Muscle of arm (tissue), 14 donors: Measurements from ENCODE around the gene LETMD1. TPM values are rescaled to one million over a fixed set of nuclear protein-coding genes. Genes with fewer than 3 reads are reported as not detected.
"Not testable (repeated sequence)": the region's sequence is repeated elsewhere in the genome, so short reads cannot be mapped to it uniquely, and the experiment has no call there.

ENCODE experiments used
- DNase-seq: peaks from one replicate; pipeline ENCODE4 v3.0.0-alpha.2; 2013
- long read RNA-seq, 11 donors: transcript quantifications; one replicate each; lab custom pipeline, GENCODE V29; 2026
- polyA plus RNA-seq, 12 donors: library from polyadenylated mRNA; unstranded; fragments of 120-200 nt; gene quantifications; one replicate each; pipeline ENCODE4 v1.2.1, GENCODE V29; 2013; ENCODE audit not compliant: insufficient read length in 12 of 12

LETMD1 gene
- polyA plus RNA-seq, result 10 to 100 TPM in 11 of 12 donors, not detected in 1; 39.7 to 89.0 (median 52.8) TPM
- long read RNA-seq, donor 1, transcript LETMD1-238 (1 exons, 2,948 nt), result major isoform, 60 of 84 reads
- long read RNA-seq, donor 1, partial matches to known transcripts, result 10 of 84 reads
- long read RNA-seq, donor 1, other reads (novel, unspliced or antisense), result 0 of 84 reads
- long read RNA-seq, donor 2, transcript LETMD1-238 (1 exons, 2,948 nt), result major isoform, 7 of 14 reads
- long read RNA-seq, donor 2, partial matches to known transcripts, result 0 of 14 reads
- long read RNA-seq, donor 2, other reads (novel, unspliced or antisense), result 0 of 14 reads
- long read RNA-seq, donor 3, transcript LETMD1-238 (1 exons, 2,948 nt), result major isoform, 6 of 42 reads
- long read RNA-seq, donor 3, partial matches to known transcripts, result 30 of 42 reads
- long read RNA-seq, donor 3, other reads (novel, unspliced or antisense), result 0 of 42 reads
- long read RNA-seq, donor 4, transcript LETMD1-238 (1 exons, 2,948 nt), result major isoform, 14 of 23 reads
- long read RNA-seq, donor 4, transcript LETMD1-221 (5 exons, 1,480 nt), result minor isoform, 5 of 23 reads
- long read RNA-seq, donor 4, partial matches to known transcripts, result 0 of 23 reads
- long read RNA-seq, donor 4, other reads (novel, unspliced or antisense), result 0 of 23 reads
- long read RNA-seq, donor 5, result 0 reads
- long read RNA-seq, donor 6, transcript LETMD1-238 (1 exons, 2,948 nt), result major isoform, 13 of 17 reads
- long read RNA-seq, donor 6, partial matches to known transcripts, result 0 of 17 reads
- long read RNA-seq, donor 6, other reads (novel, unspliced or antisense), result 0 of 17 reads
- long read RNA-seq, donor 7, transcript LETMD1-238 (1 exons, 2,948 nt), result major isoform, 7 of 9 reads
- long read RNA-seq, donor 7, partial matches to known transcripts, result 0 of 9 reads
- long read RNA-seq, donor 7, other reads (novel, unspliced or antisense), result 0 of 9 reads
- long read RNA-seq, donor 8, transcript LETMD1-238 (1 exons, 2,948 nt), result major isoform, 24 of 32 reads
- long read RNA-seq, donor 8, partial matches to known transcripts, result 0 of 32 reads
- long read RNA-seq, donor 8, other reads (novel, unspliced or antisense), result 0 of 32 reads
- long read RNA-seq, donor 9, transcript LETMD1-221 (5 exons, 1,480 nt), result minor isoform, 5 of 16 reads
- long read RNA-seq, donor 9, transcript LETMD1-238 (1 exons, 2,948 nt), result major isoform, 7 of 16 reads
- long read RNA-seq, donor 9, partial matches to known transcripts, result 0 of 16 reads
- long read RNA-seq, donor 9, other reads (novel, unspliced or antisense), result 0 of 16 reads
- long read RNA-seq, donor 10, partial matches to known transcripts, result 0 of 12 reads
- long read RNA-seq, donor 10, other reads (novel, unspliced or antisense), result 0 of 12 reads
- long read RNA-seq, donor 11, transcript LETMD1-238 (1 exons, 2,948 nt), result major isoform, 19 of 44 reads
- long read RNA-seq, donor 11, partial matches to known transcripts, result 5 of 44 reads
- long read RNA-seq, donor 11, other reads (novel, unspliced or antisense), result 5 of 44 reads

- DNase-seq, result peak; percentile 98
Observed at GRCh38 chr12:51047655-51048540, at the start of gene LETMD1. LETMD1 (plus strand) TSS chr12:51048327; CDS start chr12:51048357, 30 bp downstream.

- DNase-seq, result no peak
Observed at GRCh38 chr12:50999093-50999492, 49.0 kb upstream of the LETMD1 start.

GRCh38 chr12:51000245-51000644 is 47.9 kb upstream of the LETMD1 start:
- DNase-seq, result no peak

GRCh38 chr12:51001799-51002198 is 46.3 kb upstream of the LETMD1 start:
- no peak for DNase-seq

GRCh38 chr12:51004504-51004903 is 43.6 kb upstream of the LETMD1 start:
- no peak for DNase-seq

GRCh38 chr12:51005030-51005429 is 43.1 kb upstream of the LETMD1 start:
- DNase-seq, result no peak

- no peak for DNase-seq
Observed at GRCh38 chr12:51005671-51006070, 42.5 kb upstream of the LETMD1 start.

- DNase-seq, result no peak
Observed at GRCh38 chr12:51008329-51009055, 39.6 kb upstream of the LETMD1 start.

- DNase-seq, result no peak
Observed at GRCh38 chr12:51009056-51009440, 39.1 kb upstream of the LETMD1 start.

GRCh38 chr12:51011955-51012354 is 36.2 kb upstream of the LETMD1 start:
- DNase-seq, result no peak

- DNase-seq, result no peak
Observed at GRCh38 chr12:51012570-51013236, 35.4 kb upstream of the LETMD1 start.

GRCh38 chr12:51013441-51013840 is 34.7 kb upstream of the LETMD1 start:
- no peak for DNase-seq

- not testable (repeated sequence) for DNase-seq
Observed at GRCh38 chr12:51014467-51014866, 33.7 kb upstream of the LETMD1 start.

GRCh38 chr12:51017452-51017851 is 30.7 kb upstream of the LETMD1 start:
- no peak for DNase-seq

- no peak for DNase-seq
Observed at GRCh38 chr12:51018956-51019355, 29.2 kb upstream of the LETMD1 start.

- DNase-seq, result no peak
Observed at GRCh38 chr12:51019927-51020326, 28.2 kb upstream of the LETMD1 start.

- no peak for DNase-seq
Observed at GRCh38 chr12:51020448-51021182, 27.5 kb upstream of the LETMD1 start.

- no peak for DNase-seq
Observed at GRCh38 chr12:51021694-51022093, 26.4 kb upstream of the LETMD1 start.
